ENCODE results near the gene EXOC4. TPM values are rescaled to one million over a fixed set of nuclear protein-coding genes. Genes with fewer than 3 reads are reported as not detected.

EXOC4 gene
- total RNA-seq, 1 experiment from 2014 or later: 71.0 TPM

DNA sequence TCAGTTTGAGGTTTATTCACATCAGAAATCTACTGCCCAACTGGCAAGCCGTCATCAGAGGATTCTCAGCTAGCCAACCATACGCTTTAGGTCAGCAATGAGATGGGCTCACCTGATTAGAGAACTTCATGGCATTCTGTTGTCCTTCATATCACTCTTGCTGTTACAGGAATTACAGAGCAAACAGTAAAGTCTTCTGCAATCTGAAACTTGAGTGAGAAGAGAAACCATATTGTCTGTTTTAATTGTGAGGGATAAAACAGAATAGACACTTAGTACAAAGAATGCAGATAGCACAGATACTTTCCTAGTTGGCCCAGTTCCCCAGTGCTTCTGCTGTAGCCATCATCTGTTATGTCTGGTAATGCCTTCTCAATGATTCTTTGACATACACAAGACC lies 366.6 kb downstream of the EXOC4 start:
- no peak for DNase-seq (ENCODE audit: low read depth, low spot score)
- H3K36me3 ChIP-seq (ENCODE audit: control insufficient read depth, insufficient read depth, low read length): no peaks in the 10 kb centered on the region
- TF ChIP-seq CTCF (IDR thresholded peaks at IDR 0.05): no peak
- TF ChIP-seq TCF7L2 (IDR thresholded peaks at IDR 0.05; ENCODE audit: low read depth, low read length): no peak
- TF ChIP-seq, protein P1, sequence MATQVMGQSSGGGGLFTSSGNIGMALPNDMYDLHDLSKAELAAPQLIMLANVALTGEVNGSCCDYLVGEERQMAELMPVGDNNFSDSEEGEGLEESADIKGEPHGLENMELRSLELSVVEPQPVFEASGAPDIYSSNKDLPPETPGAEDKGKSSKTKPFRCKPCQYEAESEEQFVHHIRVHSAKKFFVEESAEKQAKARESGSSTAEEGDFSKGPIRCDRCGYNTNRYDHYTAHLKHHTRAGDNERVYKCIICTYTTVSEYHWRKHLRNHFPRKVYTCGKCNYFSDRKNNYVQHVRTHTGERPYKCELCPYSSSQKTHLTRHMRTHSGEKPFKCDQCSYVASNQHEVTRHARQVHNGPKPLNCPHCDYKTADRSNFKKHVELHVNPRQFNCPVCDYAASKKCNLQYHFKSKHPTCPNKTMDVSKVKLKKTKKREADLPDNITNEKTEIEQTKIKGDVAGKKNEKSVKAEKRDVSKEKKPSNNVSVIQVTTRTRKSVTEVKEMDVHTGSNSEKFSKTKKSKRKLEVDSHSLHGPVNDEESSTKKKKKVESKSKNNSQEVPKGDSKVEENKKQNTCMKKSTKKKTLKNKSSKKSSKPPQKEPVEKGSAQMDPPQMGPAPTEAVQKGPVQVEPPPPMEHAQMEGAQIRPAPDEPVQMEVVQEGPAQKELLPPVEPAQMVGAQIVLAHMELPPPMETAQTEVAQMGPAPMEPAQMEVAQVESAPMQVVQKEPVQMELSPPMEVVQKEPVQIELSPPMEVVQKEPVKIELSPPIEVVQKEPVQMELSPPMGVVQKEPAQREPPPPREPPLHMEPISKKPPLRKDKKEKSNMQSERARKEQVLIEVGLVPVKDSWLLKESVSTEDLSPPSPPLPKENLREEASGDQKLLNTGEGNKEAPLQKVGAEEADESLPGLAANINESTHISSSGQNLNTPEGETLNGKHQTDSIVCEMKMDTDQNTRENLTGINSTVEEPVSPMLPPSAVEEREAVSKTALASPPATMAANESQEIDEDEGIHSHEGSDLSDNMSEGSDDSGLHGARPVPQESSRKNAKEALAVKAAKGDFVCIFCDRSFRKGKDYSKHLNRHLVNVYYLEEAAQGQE (IDR thresholded peaks at IDR 0.05; ENCODE audit: insufficient read depth in 1 of 2, low read depth in 2 of 2, low read length in 1 of 2): no peak
- TF ChIP-seq POLR2AphosphoS5 (IDR thresholded peaks at IDR 0.05; ENCODE audit: low read depth, low read length): no peak
- no peak for TF ChIP-seq SIN3A (IDR thresholded peaks at IDR 0.05; ENCODE audit: borderline replicate concordance, insufficient read depth, low read depth, low read length)
- H3K4me1 ChIP-seq (ENCODE audit: control insufficient read depth, insufficient read depth, low read length): no peaks in the 10 kb centered on the region
- CTCF ChIA-PET: no interaction called here
- no peaks in the 10 kb centered on the region for H3K27me3 ChIP-seq (ENCODE audit: control insufficient read depth, insufficient read depth, low read length)
- no peaks in the 10 kb centered on the region for H3K9me3 ChIP-seq (ENCODE audit: control insufficient read depth, insufficient read depth, low read depth, low read length)
- no TSS peak for BruUV-seq (replicated peaks)
- ATAC-seq: no peak
- in situ Hi-C loops (cut with HindIII; ENCODE audit: low pct_unique_long_range_greater_than_20kb, low sequenced_read_pairs): no loop called here
- no peak overlapping the region for H3K27ac ChIP-seq (ENCODE audit: low read length)
- intact Hi-C loops (cut with micrococcal nuclease; ENCODE audit: unreplicated experiment): no loop called here
- POLR2A ChIA-PET: no interaction called here
- H3K4me3 ChIP-seq (ENCODE audit: low read depth in 2 of 2, low read length in 2 of 2): no peak overlapping the region

- Histone ChIP-seq H3K9me3 (ENCODE audit: control insufficient read depth, insufficient read depth, low read depth, low read length) (no peaks in the 10 kb centered on the region), H3K27me3 (ENCODE audit: control insufficient read depth, insufficient read depth, low read length) (no peaks in the 10 kb centered on the region), H3K36me3 (ENCODE audit: control insufficient read depth, insufficient read depth, low read length) (no peaks in the 10 kb centered on the region), H3K4me3 (ENCODE audit: low read depth in 2 of 2, low read length in 2 of 2) (no peak overlapping the region), H3K4me1 (ENCODE audit: control insufficient read depth, insufficient read depth, low read length) (no peaks in the 10 kb centered on the region), H3K27ac (ENCODE audit: low read length) (no peak overlapping the region)
- DNase-seq (ENCODE audit: low read depth, low spot score): no peak
- no peak for TF ChIP-seq TCF7L2 (IDR thresholded peaks at IDR 0.05; ENCODE audit: low read depth, low read length)
- no peak for TF ChIP-seq SIN3A (IDR thresholded peaks at IDR 0.05; ENCODE audit: borderline replicate concordance, insufficient read depth, low read depth, low read length)
- no peak for TF ChIP-seq CTCF (IDR thresholded peaks at IDR 0.05)
- ChIA-PET POLR2A (no interaction called here), CTCF (no interaction called here)
- intact Hi-C loops (cut with micrococcal nuclease; ENCODE audit: unreplicated experiment): no loop called here
- no TSS peak for BruUV-seq (replicated peaks)
- no peak for ATAC-seq
- in situ Hi-C loops (cut with HindIII; ENCODE audit: low pct_unique_long_range_greater_than_20kb, low sequenced_read_pairs): no loop called here
These were observed 370.8 kb downstream of the EXOC4 start for GRCh38 chr7:133623721-133624120.

Data from Panc1 (cell line).